ENCODE results near the gene TTC3. TPM values are rescaled to one million over a fixed set of nuclear protein-coding genes. Genes with fewer than 3 reads are reported as not detected.
"Not testable (repeated sequence)": the region's sequence is repeated elsewhere in the genome, so short reads cannot be mapped to it uniquely, and the experiment has no call there.

TTC3 gene, protein sequence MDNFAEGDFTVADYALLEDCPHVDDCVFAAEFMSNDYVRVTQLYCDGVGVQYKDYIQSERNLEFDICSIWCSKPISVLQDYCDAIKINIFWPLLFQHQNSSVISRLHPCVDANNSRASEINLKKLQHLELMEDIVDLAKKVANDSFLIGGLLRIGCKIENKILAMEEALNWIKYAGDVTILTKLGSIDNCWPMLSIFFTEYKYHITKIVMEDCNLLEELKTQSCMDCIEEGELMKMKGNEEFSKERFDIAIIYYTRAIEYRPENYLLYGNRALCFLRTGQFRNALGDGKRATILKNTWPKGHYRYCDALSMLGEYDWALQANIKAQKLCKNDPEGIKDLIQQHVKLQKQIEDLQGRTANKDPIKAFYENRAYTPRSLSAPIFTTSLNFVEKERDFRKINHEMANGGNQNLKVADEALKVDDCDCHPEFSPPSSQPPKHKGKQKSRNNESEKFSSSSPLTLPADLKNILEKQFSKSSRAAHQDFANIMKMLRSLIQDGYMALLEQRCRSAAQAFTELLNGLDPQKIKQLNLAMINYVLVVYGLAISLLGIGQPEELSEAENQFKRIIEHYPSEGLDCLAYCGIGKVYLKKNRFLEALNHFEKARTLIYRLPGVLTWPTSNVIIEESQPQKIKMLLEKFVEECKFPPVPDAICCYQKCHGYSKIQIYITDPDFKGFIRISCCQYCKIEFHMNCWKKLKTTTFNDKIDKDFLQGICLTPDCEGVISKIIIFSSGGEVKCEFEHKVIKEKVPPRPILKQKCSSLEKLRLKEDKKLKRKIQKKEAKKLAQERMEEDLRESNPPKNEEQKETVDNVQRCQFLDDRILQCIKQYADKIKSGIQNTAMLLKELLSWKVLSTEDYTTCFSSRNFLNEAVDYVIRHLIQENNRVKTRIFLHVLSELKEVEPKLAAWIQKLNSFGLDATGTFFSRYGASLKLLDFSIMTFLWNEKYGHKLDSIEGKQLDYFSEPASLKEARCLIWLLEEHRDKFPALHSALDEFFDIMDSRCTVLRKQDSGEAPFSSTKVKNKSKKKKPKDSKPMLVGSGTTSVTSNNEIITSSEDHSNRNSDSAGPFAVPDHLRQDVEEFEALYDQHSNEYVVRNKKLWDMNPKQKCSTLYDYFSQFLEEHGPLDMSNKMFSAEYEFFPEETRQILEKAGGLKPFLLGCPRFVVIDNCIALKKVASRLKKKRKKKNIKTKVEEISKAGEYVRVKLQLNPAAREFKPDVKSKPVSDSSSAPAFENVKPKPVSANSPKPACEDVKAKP (N-terminal part only)
- 107 TPM for polyA plus RNA-seq (ENCODE audit: insufficient read length)

DNA sequence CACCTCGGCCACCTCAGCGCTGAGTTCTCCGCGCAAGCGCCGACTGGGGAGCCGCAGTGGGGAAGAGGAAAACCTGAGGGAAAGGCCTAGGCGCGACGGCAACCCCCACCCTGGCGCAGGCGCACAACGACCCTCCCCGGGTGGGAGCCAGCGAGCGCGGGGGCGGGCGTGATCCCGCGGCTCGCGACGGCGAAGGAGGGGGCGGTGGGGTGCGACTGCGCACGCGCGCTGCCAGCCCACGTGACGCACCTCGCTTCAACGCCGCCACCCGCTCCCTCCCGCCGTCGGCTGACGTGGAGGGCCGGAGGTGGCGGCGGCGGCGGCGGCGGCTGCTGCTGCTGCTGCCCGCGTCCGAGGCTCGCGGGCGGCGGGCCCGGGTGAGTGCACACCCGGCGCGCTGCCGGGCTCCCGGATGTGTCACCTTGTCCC lies at the start of gene TTC3, which contains the start of gene PIGP:
Gene TTC3 (plus strand): TSS at position 267 of the 429 bp plus-strand sequence. CDS start 14,004 bp downstream, outside the sequence.
Gene PIGP (minus strand): TSS at position 84 of the 429 bp plus-strand sequence. CDS start 556 bp downstream, outside the sequence.
- DNase-seq: peak; percentile 99

DNA sequence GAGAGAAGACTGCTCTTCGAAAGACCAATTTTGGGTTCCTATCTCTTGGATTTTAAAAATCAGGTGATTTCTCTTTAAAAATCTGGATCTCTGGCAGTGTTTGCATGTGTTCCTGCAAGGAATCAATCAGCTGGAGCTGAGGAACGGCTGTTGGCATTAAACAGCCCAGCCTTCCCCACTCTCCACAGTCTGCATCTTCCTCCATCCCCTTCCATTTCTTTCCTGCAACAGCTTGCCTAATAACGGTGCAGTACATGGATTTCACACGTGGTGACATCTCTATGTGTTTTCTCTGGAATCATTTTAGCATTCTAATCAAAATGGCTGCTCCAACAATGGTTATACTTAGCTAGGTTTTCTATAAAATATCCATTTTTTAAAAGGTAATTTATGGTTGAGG lies 46.6 kb upstream of the TTC3 start:
- no peak for DNase-seq

DNA sequence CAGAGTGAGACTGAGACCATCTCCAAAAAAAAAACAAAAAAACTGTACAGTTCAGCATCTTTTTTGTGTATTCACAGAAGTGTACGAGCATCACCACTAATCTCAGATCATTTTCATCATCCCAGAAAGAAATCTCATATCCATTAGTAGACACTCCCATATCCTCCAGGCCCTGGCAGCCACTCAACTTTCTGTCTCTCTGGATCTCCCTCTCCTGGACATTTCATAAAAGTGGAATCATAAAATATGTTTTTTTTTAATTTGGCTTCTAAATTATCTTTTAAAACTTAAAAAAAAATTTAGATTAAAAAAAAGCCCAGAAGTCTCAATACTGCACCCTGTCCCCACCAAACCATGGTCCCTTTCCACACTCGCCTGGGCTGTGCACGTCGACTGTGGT lies 44.5 kb upstream of the TTC3 start:
- no peak for DNase-seq

DNA sequence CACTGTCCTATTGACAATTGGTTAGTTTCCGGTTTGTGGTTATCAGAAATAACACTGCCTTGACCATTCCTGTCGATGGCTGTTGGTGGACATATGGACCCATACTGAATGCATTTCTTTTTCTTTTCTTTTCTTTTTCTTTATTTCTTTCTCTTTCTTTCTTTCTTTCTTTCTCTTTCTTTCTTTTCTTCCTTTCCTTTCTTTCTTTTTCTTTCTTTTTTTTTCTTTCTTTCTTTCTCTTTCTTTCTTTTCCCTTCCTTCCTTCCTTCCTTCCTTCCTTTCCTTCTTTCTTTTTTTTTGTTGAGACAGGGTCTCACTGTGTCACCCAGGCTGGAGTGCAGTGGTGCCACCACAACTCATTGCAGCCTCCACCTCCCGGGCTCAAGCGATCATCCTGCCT lies 42.2 kb upstream of the TTC3 start:
- DNase-seq: no peak

DNA sequence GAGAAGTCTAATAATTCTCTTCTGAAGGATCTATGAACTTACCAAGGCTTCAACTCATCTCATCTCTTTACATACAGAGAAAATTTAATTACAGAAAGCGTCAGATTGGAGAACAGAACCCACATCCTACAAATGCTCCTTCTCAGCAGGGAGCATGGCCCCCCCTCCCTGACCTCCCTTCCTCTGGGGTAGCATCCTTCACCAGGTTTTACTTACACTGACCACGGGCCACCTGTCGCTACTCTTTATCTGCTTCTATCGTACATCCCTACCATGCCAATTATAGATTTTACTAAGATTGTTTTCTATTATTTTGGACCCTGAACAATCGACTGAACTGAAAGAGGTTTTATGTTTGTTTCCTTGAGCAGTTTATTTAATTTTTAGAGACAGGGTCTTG lies 40.8 kb upstream of the TTC3 start:
- DNase-seq: no peak

DNA sequence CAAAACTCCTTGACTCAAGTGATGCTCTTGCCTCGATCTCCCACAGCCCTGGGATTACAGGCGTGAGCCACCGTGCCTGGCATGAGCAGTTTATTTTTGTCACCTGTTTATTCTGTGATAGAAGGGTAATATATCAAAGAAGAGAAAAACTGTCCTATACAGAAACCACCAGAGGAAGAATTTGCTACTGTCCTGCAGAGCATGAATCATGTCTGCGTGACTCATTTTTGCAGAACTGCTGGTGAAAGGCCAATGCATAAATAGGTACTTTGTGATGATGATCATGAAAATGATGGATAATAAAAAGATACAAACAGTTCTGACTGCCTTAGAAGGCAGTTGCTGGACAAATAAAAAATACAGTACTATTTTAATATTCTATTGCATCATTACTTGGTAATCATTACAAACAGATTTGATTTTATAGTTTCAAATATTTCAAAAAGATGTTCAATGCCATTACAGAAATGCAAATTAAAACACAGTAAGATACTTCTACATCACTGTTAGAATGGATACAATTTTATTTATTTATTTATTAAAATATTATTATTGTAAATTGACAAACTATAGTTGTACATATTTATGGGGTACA lies 40.1 kb upstream of the TTC3 start:
- DNase-seq: no peak

DNA sequence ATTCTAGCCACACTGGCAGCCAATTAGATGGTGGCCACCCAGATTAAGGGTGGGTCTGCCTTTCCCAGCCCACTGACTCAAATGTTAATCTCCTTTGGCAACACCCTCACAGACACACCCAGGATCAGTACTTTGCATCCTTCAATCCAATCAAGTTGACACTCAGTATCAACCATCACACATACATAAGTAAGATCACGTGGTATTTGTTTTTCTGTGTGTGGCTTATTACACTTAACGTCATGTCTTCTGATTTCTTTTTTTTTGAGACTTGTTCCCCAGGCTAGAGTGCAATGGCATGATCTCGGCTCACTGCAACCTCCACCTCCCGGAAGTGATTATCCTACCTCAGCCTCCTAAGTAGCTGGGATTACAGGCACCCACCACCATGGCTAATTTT lies 38.7 kb upstream of the TTC3 start:
- not testable (repeated sequence) for DNase-seq

DNA sequence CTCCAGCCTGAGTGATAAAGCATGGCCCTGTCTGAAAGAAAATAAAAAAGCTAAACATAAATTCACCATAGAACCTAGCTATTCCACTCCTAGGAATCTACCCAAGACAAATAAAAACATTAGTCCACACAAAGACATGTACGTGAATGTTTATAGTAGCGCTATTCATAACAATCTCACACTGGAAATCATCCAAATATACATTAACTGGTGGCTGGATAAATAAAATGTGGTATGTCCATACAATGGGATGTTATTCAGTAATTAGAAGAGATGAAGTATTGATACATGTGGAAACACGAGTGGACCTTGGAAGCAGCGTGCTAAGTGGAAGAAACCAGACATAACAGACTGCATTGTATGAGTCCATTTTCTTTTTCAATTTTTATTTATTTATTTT lies 36.9 kb upstream of the TTC3 start:
- DNase-seq: no peak

DNA sequence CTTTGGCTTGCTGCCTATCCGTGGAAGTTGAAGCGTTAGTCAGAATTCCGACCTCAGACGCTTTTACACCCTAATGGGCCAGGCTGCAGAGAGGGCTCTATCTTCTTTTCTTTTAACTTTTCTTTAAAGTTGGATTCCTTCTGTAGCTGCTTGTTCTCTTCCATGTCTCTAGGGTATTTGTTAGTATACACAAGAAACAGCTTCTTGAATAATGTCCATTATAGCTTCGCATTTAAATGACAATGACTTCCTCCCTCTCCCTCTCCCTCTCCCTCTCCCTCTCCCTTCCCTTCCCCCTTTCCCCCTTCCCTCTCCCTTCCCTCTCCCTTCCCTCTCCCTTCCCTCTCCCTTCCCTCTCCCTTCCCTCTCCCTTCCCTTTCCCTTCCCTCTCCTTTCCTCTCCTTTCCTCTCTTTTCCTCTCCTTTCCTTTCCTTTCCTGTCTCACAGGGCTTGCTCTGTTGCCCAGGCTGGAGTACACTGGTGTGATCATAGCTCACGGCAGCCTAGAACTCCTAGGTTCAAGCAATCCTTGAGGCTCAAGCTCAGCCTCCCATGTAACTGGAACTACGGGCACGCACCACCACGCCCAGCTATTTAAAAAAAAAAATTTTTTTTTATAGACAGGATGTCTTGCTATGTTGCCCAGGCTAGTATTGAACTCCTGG lies 33.5 kb upstream of the TTC3 start:
- no peak for DNase-seq

DNA sequence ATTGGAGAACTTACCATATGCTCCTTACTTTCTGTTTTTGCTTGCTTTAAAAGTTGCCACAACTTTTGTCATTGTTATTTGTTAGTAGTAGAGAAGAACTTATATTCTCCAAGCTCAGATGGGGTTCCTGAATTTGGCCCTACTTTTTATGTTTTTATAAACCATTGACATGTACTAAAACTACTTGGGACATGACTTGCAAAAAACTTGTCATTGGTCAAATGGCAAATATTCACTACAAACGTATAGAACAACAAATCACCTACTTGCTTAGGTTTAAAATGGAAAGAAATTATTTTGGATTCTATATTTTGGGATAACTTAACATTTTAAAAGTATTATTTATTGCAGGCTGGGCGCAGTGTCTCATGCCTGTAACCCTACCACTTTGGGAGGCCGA lies 32.8 kb upstream of the TTC3 start:
- DNase-seq: no peak

DNA sequence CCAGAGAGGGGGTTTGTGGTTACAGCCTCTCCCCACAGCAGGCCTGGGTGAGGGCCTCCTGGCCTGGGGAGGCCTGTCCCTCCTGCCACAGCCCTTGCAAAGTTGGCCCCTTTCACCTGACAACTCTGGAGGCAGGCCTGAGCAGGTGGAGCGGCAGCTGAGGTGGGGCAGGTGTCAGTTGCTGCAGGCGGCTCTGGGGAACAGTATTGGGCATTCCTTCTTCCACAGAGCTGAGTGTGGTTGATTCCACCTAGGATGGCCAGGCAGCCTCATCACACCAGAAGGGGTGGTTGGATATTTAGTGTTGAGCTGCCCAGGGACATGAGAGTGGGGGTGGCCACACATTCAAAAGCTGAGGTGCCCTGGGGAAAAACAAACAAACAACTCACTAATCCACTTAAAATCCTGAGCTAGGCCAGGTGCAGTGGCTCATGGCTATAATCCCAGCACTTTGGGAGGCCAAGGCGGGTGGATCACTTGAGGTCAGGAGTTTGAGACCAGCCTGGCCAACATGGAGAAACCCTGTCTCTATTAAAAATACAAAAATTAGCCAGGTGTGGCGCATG lies 31.3 kb upstream of the TTC3 start:
- no peak for DNase-seq

DNA sequence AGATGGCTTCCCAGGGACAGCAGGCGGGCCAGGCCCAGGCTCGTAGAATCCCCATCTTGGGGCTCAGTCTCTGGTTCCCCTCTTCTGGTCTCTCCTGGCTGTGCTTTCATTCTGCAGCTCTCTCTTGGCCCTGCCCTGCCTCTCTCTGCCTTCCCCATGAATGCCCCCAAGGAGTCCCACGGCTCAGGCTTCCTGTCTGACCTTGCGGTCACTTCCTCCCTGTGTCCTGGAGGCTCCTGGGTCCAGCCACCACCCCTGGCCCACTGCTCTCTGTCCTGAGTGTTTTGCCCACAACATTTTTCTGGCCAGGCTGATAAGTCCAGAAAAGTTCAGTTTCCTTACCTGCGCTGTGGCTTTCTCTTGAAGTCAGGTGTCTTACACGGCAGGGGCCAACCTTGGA lies 29.2 kb upstream of the TTC3 start:
- no peak for DNase-seq

DNA sequence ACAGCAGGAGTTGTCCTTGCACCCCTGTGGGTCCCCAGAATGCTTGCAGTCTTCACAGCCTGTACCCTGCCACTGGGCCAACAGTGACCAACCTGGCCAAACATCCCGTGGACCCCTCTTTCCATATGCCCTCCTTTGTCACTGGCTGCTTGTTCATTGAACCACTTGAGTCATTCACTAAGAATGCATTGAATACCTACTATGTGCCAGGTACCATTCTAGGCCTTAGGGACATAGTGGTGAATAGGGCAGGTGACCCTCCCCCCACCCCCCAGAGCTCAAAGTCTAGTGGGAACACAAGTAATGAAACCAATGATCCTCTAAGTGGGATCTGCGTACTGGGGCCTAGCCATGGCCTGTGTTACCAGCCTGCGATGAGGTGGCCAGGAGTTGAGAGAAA lies 28.4 kb upstream of the TTC3 start:
- DNase-seq: no peak

DNA sequence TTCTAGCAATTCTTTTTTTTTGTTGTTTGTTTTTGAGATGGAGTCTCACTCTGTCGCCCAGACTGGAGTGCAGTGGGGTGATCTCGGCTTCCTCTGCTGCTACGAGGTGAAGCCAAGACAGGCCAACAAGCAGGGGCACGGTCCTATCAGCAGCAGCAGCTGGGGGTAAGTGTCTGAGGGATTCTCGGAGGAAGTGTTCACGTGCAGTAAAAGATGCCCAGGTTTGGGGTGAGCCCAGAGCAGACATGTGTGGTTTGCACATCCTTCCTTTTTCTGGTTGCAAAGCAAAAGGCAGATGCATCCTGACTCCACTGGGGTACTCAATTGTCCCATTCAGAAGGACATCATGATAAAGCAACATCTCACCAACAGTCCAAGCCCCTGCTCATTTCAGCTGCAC lies 27.9 kb upstream of the TTC3 start:
- DNase-seq: no peak

DNA sequence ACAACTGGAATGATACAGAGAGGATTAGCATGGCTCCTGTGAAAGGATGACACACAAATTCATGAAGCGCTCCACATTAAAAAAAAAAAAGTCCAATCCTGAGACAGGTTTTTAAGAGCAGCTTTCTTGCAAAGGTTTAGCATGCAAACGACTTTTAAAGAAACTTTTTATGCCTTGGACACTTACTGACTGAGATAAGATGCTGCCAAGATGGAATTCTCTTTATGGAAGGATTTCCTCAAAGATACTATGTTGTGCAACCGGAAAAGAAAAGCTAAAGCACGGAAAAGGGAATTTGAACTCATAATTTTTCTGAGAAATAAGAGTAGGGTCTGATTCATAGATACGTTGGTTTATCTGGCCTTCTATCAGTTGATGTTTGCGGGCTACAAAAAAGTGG lies 27.5 kb upstream of the TTC3 start:
- DNase-seq: no peak

DNA sequence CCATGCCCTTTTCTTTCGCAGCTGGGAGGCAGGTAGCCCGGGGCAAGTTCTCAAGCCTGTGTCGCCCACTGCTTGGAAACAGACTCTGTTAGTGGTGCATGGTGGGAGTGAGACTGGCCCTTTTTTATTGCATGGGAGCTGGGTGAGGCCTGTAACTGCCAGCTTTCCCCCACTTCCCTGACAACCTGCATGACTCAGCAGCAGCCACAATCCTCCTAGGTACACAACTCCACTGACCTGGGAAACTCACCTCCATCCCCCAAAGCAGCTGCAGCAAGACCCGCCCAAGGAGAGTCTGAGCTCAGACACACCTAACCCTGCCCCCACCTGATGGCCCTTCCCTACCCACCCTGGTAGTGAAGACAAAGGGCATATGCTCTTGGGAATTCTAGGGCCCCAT lies 26.0 kb upstream of the TTC3 start:
- no peak for DNase-seq

DNA sequence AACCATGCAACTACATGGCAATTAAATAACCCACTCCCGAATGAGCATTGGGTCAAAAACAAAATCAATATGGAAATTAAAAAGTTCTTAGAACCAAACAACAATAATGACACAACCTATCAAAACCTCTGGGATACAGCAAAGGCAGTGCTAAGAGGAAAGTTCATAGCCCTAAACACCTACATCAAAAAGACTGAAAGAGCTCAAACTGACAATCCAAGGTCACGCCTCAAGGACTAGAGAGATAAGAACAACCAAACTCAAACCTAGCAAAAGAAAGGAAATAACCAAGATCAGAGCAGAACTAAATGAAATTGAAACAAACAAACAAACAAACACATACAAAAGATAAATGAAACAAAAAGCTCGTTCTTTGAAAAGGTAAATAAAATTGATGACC lies 23.3 kb upstream of the TTC3 start:
- not testable (repeated sequence) for DNase-seq

DNA sequence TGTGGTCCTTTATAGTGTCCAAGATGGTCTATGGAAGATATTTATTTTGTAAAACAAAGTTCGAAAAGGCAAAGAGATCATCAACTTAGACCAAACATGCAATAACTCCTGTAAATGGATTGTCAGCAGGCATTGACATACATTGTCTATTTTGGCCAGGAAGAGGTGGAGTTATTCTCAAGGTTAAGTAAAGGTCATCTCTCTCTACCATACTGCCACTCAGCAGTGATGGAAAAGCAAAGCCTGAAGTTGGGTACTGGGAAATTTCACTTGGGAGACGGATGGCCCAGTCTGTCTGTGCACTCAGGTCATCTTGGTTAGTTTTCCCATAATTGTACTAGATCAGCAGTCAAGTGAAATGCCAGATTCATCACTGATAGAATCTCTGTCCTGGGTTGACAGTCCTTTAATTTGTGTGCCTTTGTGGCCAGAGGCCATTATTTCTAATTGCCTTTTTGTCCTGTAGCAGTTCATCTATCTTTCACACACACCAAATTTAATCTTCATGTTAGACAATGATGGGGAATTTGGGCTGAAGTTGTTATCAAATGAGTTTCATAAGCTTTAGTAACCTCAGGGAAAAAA lies 17.7 kb upstream of the TTC3 start:
- DNase-seq: no peak

DNA sequence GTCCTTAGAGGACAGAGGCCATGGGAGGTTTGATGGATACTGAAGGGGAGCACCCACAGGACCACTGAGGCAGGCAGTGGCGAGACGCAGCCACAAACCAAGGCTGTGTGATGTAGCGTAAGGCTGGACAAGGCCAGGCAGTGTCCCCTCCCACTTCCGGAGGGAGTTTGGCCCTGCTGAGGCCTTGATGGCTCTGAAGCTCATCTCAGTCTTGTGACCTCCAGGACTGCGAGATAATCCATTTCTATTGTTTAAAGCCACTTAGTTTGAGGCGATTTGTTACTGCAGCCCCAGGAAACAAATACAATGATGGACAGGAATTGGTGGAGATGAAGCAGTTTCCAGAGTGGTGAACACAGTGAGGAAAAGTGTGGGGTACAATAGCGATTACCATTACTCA lies 15.4 kb upstream of the TTC3 start:
- no peak for DNase-seq

DNA sequence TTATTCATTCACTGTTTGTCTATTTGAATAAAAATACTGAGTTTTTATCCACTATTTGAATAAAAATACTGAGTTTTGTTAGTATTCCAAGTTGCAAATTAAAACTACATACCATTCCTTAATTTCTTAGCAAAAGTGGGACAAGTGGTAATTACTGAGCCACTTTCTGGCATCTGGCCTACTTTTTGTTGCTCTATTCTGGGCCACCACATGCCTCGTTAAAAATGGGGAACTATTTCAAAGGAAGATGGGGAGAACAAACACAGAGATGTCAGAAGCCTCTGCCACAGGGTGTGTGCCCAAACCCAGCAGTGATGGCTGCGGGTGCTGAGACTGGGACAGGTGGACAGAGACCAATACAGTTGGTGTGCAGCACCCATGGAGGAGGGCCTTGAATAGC lies 14.8 kb upstream of the TTC3 start:
- no peak for DNase-seq

DNA sequence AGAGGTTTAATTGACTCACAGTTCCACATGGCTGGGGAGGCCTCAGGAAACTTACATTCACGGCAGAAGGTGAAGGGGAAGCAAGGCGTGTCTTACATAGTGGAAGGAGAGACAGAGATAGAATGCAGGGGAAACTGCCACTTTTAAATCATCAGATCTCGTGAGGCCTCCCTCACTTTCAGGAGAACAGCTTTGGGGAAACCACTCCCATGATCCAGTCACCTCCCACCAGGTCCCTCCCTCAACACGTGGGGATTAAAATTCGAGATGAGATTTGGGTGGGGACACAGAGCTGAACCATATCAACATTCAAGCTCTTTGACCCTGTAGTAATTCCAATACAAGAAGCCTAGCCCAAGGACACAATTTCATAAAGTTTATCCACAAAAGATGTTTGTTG lies 13.9 kb upstream of the TTC3 start:
- DNase-seq: no peak
